Measurements from ENCODE around the gene AK9. TPM values are rescaled to one million over a fixed set of nuclear protein-coding genes. Genes with fewer than 3 reads are reported as not detected.
"Not testable (repeated sequence)": the region's sequence is repeated elsewhere in the genome, so short reads cannot be mapped to it uniquely, and the experiment has no call there.

AK9 gene
- total and polyA plus RNA-seq, 2 of the 4 experiments (the other 2 are of a cell fraction): 1.7 to 1.8 TPM

DNA sequence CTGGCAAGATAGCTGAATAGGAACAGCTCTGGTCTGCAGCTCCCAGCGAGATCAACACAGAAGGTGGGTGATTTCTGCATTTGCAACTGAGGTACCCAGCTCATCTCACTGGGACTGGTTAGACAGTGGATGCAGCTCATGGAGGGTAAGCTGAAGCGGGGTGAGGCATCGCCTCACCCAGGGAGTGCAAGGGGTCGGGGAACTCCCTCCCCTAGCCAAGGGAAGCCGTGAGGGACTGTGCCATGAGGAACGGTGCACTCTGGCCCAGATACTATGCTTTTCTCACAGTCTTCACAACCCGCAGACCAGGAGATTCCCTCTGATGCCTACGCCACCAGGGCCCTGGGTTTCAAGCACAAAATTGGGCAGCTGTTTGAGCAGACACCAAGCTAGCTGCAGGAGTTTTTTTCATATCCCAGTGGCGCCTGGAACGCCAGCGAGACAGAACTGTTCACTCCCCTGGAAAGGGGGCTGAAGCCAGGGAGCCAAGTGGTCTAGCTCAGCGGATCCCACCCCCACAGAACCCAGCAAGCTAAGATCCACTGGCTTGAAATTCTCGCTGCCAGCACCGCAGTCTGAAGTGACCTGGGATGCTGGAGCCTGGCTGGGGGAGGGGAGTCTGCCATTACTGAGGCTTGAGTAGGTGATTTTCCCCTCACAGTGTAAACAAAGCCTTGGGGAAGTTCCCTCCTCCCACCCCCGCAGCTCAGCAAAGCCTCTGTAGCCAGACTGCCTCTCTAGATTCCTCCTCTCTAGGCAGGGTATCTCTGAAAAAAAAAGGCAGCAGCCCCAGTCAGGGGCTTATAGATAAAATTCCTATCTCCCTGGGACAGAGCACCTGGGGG is 12.1 kb downstream of the AK9 start:
- intact Hi-C loops (cut with micrococcal nuclease); H3K79me1 ChIP-seq (ENCODE audit: low read depth in 1 of 2, low read length in 2 of 2): not testable (repeated sequence)

More for the DNA sequence above, 12.1 kb downstream of the AK9 start:
- in situ Hi-C loops (cut with MboI; ENCODE audit: low sequenced_read_pairs); H3K4ac ChIP-seq (ENCODE audit: low read depth, low read length); H3K4me1 ChIP-seq (ENCODE audit: control insufficient read depth, insufficient read depth, low read length); H3K27me3 ChIP-seq (ENCODE audit: control insufficient read depth, insufficient read depth, low read length); POLR2A ChIA-PET (ENCODE audit: unreplicated experiment); dilution Hi-C loops (cut with HindIII; ENCODE audit: low sequenced_read_pairs, unreplicated experiment); H3K36me3 ChIP-seq (ENCODE audit: control insufficient read depth, insufficient read depth, low read length); H3K23ac ChIP-seq (ENCODE audit: low read depth, low read length); H2AFZ ChIP-seq (replicated peaks; ENCODE audit: low read length, poor library complexity); H3K9me1 ChIP-seq (ENCODE audit: insufficient read depth, low read length); H2AK5ac ChIP-seq (ENCODE audit: low read depth, low read length); H2BK20ac ChIP-seq (ENCODE audit: low read depth, low read length); H3K9ac ChIP-seq (ENCODE audit: low read depth, low read length); H3K9me3 ChIP-seq (ENCODE audit: control insufficient read depth, insufficient read depth, low read length); H3K56ac ChIP-seq (ENCODE audit: extremely low read depth, insufficient read depth, low read length); H4K5ac ChIP-seq (ENCODE audit: low read depth, low read length); H2AK9ac ChIP-seq (replicated peaks; ENCODE audit: low read depth, low read length, poor library complexity); H3K14ac ChIP-seq (replicated peaks; ENCODE audit: low read depth, low read length); H2BK15ac ChIP-seq (ENCODE audit: low read depth, low read length); CTCF ChIA-PET; H3K27ac ChIP-seq (ENCODE audit: insufficient read depth, low read length); H2BK5ac ChIP-seq (ENCODE audit: low read depth, low read length, poor library complexity, severe bottlenecking); H3K4me3 ChIP-seq (ENCODE audit: insufficient read depth, low read depth, low read length); H4K20me1 ChIP-seq (ENCODE audit: insufficient read depth, low read length); H3K18ac ChIP-seq (ENCODE audit: low read depth, low read length); H4K91ac ChIP-seq (ENCODE audit: insufficient read depth, low read depth, low read length); BruUV-seq (replicated peaks); H2BK120ac ChIP-seq (ENCODE audit: low read depth, low read length): not testable (repeated sequence)
- H4K8ac ChIP-seq (ENCODE audit: low read depth in 2 of 2, low read length in 2 of 2): 0 out of 4 replicates have a peak overlapping the region, but pooled peaks of 1 of the 2 experiments have one; percentile 16
- peak; percentile 94 for ATAC-seq (ENCODE audit: low read depth)
- WGBS, 2 experiments (ENCODE audit: extremely low coverage in 2 of 2, insufficient read length in 1 of 2): 40% methylated on average over 2 of the region's 15 CpGs; no CpG with 5 or more reads in 1 of the 2 experiments
- peak overlapping the region; percentile 36 for H3K4me2 ChIP-seq (ENCODE audit: low read depth, low read length)
- peak; percentile 39 for DNase-seq
